MM.1S (cell line): ENCODE results near the gene C8A.

ENCODE experiments used
- DNase-seq: peaks from one replicate; pipeline ENCODE4 v3.0.0-alpha.2; 2015
- H2AFZ ChIP-seq: fragments of 300-600 bp; sonication (generic); 2 replicates; pipeline ENCODE4 v1.6.0; 2016; ENCODE audit warnings: antibody characterized with exemption, low read length
- H3F3A ChIP-seq: fragments of 300-600 bp; sonication (generic); 2 replicates; pipeline ENCODE4 v1.6.1; 2016; ENCODE audit warnings: mild to moderate bottlenecking, antibody characterized with exemption, low read length, moderate library complexity, mixed read lengths; ENCODE audit not compliant: insufficient read depth
- H3K27ac ChIP-seq: fragments of 300-600 bp; sonication (generic); 2 replicates; pipeline ENCODE4 v1.5.1; 2016; ENCODE audit warnings: mild to moderate bottlenecking, low read length
- H3K27me3 ChIP-seq: fragments of 300-600 bp; sonication (generic); replicated peaks from 2 replicates; pipeline ENCODE4 v1.6.0; 2016; ENCODE audit warnings: low read length; ENCODE audit not compliant: insufficient read depth
- H3K36me3 ChIP-seq: fragments of 300-600 bp; sonication (generic); replicated peaks from 2 replicates; pipeline ENCODE4 v1.6.1; 2016; ENCODE audit warnings: mild to moderate bottlenecking, low read length, mixed read lengths; ENCODE audit not compliant: insufficient read depth
- H3K4me1 ChIP-seq: fragments of 300-600 bp; sonication (generic); 2 replicates; pipeline ENCODE4 v1.6.1; 2016; ENCODE audit warnings: low read length, mixed read lengths
- H3K4me2 ChIP-seq: fragments of 300-600 bp; sonication (generic); 2 replicates; pipeline ENCODE4 v1.6.0; 2016; ENCODE audit warnings: low read depth, low read length
- H3K4me3 ChIP-seq: fragments of 300-600 bp; sonication (generic); 2 replicates; pipeline ENCODE4 v1.5.1; 2016; ENCODE audit warnings: low read length, mixed read lengths
- H3K79me2 ChIP-seq: fragments of 300-600 bp; sonication (generic); 2 replicates; pipeline ENCODE4 v1.6.1; 2016; ENCODE audit warnings: mixed run types, low read length, mixed read lengths
- H3K9ac ChIP-seq: fragments of 300-600 bp; sonication (generic); 2 replicates; pipeline ENCODE4 v1.6.1; 2016; ENCODE audit warnings: low read length, mixed read lengths
- H3K9me2 ChIP-seq: fragments of 300-600 bp; sonication (generic); replicated peaks from 2 replicates; pipeline ENCODE4 v1.6.1; 2016; ENCODE audit warnings: mild to moderate bottlenecking, low read length, mixed read lengths; ENCODE audit not compliant: insufficient read depth
- H3K9me3 ChIP-seq: fragments of 300-600 bp; sonication (generic); replicated peaks from 2 replicates; pipeline ENCODE4 v1.6.1; 2016; ENCODE audit warnings: mild to moderate bottlenecking, low read length, mixed read lengths; ENCODE audit not compliant: insufficient read depth
- H4K20me1 ChIP-seq: fragments of 300-600 bp; sonication (generic); 2 replicates; pipeline ENCODE4 v1.6.1; 2016; ENCODE audit warnings: mild to moderate bottlenecking, low read length, moderate library complexity, mixed read lengths; ENCODE audit not compliant: insufficient read depth
- CTCF ChIP-seq: fragments of 300-600 bp; sonication (generic); IDR thresholded peaks from 2 replicates; pipeline ENCODE4 v1.5.1; 2016; ENCODE audit warnings: antibody characterized with exemption, low read length, mixed read lengths
- EZH2 ChIP-seq: fragments of 300-600 bp; sonication (generic); optimal IDR thresholded peaks from 2 replicates; pipeline ENCODE3; 2017; ENCODE audit warnings: low read depth, mild to moderate bottlenecking, antibody characterized with exemption, low read length, mixed read lengths
- EZH2phosphoT487 ChIP-seq: fragments of 300-600 bp; sonication (generic); IDR thresholded peaks from 2 replicates; pipeline ENCODE4 v1.6.1; 2018; ENCODE audit warnings: antibody characterized with exemption, low read length

Gene C8A

GRCh38 chr1:56843544-56843943 is 11.1 kb upstream of the C8A start:
- H2AFZ ChIP-seq, result no peak overlapping the region
- DNase-seq, result no peak
- H3F3A ChIP-seq, result no peaks in the 10 kb centered on the region
- H3K36me3 ChIP-seq, result no peaks in the 10 kb centered on the region
- H3K9ac ChIP-seq, result no peak overlapping the region
- H4K20me1 ChIP-seq, result no peaks in the 10 kb centered on the region
- H3K9me3 ChIP-seq, result no peaks in the 10 kb centered on the region
- no peak overlapping the region for H3K27ac ChIP-seq
- H3K9me2 ChIP-seq, result no peaks in the 10 kb centered on the region
- H3K4me1 ChIP-seq, result no peaks in the 10 kb centered on the region
- no peaks in the 10 kb centered on the region for H3K79me2 ChIP-seq
- no peaks in the 10 kb centered on the region for H3K27me3 ChIP-seq
- no peak for TF ChIP-seq EZH2
- no peak for TF ChIP-seq CTCF
- TF ChIP-seq EZH2phosphoT487, result no peak
- no peak overlapping the region for H3K4me2 ChIP-seq
- H3K4me3 ChIP-seq, result no peak overlapping the region

GRCh38 chr1:56844545-56845136 is 10.0 kb upstream of the C8A start:
- no peak overlapping the region for H3K9ac ChIP-seq
- no peaks in the 10 kb centered on the region for H3K27me3 ChIP-seq
- H3K4me2 ChIP-seq, result no peak overlapping the region
- no peak overlapping the region for H2AFZ ChIP-seq
- no peak overlapping the region for H3K27ac ChIP-seq
- H3K9me3 ChIP-seq, result no peaks in the 10 kb centered on the region
- no peaks in the 10 kb centered on the region for H3F3A ChIP-seq
- no peaks in the 10 kb centered on the region for H3K4me1 ChIP-seq
- no peaks in the 10 kb centered on the region for H3K9me2 ChIP-seq
- H4K20me1 ChIP-seq, result no peaks in the 10 kb centered on the region
- no peaks in the 10 kb centered on the region for H3K79me2 ChIP-seq
- no peak for TF ChIP-seq CTCF
- DNase-seq, result no peak
- H3K4me3 ChIP-seq, result no peak overlapping the region
- no peaks in the 10 kb centered on the region for H3K36me3 ChIP-seq

- TF ChIP-seq EZH2 (no peak), CTCF (no peak)
- no peak overlapping the region for H3K27ac ChIP-seq
- no peaks in the 10 kb centered on the region for H3K9me2 ChIP-seq
- H3K79me2 ChIP-seq, result no peaks in the 10 kb centered on the region
- no peak overlapping the region for H2AFZ ChIP-seq
- H3F3A ChIP-seq, result no peaks in the 10 kb centered on the region
- no peaks in the 10 kb centered on the region for H3K4me1 ChIP-seq
- H3K9ac ChIP-seq, result no peak overlapping the region
- H3K36me3 ChIP-seq, result no peaks in the 10 kb centered on the region
- DNase-seq, result no peak
- no peaks in the 10 kb centered on the region for H3K9me3 ChIP-seq
- H3K27me3 ChIP-seq, result no peaks in the 10 kb centered on the region
- H4K20me1 ChIP-seq, result no peaks in the 10 kb centered on the region
- no peak overlapping the region for H3K4me2 ChIP-seq
- H3K4me3 ChIP-seq, result no peak overlapping the region
Measured at GRCh38 chr1:56845343-56845742, 9.3 kb upstream of the C8A start.
